Suprapubic skin (tissue), 4 donors: ENCODE results near the gene ZNF536.

Experiments
- EP300 ChIP-seq: sonication (generic); formaldehyde crosslinking; IDR thresholded peaks from one replicate; pipeline ENCODE4 v1.6.1; 2017; ENCODE audit warnings: antibody characterized with exemption
- POLR2A ChIP-seq, 2 donors: fragments of 450-650 bp; IDR thresholded peaks; one replicate each; pipeline ENCODE4 v1.6.1; 2017; ENCODE audit warnings: antibody characterized with exemption in 2 of 2, mild to moderate bottlenecking in 2 of 2, moderate library complexity in 2 of 2
- POLR2AphosphoS5 ChIP-seq, 3 donors: sonication (generic); formaldehyde crosslinking; IDR thresholded peaks; one replicate each; pipeline ENCODE4 v1.6.1; 2017; ENCODE audit warnings: antibody characterized with exemption in 3 of 3
- TF ChIP-seq, protein P1 (sequence below), 2 donors: fragments of 200-600 bp in 1 of 2; fragments of 450-650 bp in 1 of 2; sonication (generic) in 1 of 2; IDR thresholded peaks; one replicate each; pipeline ENCODE4 v1.5.1; 2016 to 2019; ENCODE audit warnings: antibody characterized with exemption in 2 of 2, mild to moderate bottlenecking in 1 of 2, moderate library complexity in 1 of 2

DNA sequence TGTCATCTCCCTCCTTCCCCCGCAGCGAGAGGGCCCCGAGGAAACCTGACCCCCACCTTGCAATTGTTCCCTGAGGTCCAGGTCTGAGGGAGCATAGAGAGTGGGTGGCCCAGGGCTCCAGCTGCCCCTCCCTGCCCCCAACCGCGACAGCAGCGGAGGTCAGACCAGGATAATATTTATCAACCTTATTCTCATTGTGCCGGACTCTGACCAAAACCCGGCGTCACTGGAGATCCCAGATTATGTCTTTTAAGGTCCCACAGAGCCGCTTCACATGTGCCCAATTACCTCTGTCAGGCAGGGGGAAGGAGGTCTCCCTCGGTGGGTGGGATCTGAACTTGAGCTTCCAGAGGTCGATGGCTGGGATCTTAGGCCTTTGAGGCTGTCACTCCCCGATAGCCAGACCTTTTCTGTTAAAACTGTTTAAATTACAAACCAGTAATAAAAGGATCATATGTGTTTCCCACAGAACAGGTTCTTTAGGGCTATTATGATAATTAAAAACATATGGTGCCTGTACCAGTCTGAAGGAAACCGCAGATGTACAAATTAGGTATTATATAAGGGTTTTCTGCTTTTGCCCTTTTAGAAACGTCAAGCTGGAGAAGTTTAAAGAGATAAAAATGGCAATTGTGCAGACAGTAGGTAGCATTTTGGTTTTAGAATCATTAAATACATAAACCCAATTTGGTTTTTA is 195.5 kb downstream of the ZNF536 start:
- TF ChIP-seq, protein P1, sequence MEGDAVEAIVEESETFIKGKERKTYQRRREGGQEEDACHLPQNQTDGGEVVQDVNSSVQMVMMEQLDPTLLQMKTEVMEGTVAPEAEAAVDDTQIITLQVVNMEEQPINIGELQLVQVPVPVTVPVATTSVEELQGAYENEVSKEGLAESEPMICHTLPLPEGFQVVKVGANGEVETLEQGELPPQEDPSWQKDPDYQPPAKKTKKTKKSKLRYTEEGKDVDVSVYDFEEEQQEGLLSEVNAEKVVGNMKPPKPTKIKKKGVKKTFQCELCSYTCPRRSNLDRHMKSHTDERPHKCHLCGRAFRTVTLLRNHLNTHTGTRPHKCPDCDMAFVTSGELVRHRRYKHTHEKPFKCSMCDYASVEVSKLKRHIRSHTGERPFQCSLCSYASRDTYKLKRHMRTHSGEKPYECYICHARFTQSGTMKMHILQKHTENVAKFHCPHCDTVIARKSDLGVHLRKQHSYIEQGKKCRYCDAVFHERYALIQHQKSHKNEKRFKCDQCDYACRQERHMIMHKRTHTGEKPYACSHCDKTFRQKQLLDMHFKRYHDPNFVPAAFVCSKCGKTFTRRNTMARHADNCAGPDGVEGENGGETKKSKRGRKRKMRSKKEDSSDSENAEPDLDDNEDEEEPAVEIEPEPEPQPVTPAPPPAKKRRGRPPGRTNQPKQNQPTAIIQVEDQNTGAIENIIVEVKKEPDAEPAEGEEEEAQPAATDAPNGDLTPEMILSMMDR (IDR thresholded peaks at IDR 0.05), result no peak
- TF ChIP-seq POLR2A (IDR thresholded peaks at IDR 0.05) (no peak), EP300 (no peak), POLR2AphosphoS5 (IDR thresholded peaks at IDR 0.05) (no peak)
